ENCODE data around the gene PRXL2B.

DNA sequence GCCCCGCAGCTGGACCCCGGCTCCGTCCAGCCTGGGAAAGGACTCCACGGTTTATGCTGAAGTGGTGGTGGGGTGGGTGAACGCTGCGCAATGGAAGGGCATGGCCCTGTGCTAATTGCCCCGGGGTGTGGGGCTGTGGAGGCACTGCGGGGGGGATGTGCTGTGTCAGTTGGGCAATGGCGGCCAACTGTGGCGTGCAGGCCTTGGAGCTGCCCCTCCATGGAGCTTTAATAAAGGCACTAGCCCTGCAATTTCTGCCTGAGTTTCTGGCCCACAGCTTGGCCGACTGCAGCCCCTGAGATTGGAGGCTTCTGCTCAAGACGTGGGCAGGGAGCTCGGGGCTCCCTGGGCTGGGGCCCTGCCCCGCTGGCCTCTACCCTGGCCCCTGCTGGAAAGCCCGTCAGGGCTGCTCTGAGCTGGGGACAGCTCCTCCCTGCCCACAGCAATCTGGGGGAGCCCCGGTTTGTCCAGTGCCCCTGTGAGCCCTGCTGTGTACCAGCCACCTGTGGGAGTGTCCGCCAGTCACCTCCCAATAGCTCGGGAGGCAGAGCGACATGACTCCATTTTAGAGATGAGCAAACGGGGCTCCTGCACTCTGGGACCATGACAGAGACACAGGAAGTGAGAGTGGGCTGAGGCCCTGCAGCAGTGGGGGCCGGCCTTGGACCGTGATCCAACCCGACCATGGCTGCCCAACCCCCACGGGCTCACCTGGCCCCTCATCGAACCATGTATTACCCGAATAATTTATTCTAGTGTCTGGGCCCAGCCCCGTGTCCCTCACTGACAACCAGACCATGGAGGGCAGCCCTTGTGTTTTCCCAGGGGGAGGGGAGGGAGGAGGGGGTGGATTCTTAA is 39.1 kb upstream of the PRXL2B start:
- no peak for TF ChIP-seq EZH2 (IDR thresholded peaks at IDR 0.05; ENCODE audit: low read length, missing control alignments)
- TF ChIP-seq, protein P1, sequence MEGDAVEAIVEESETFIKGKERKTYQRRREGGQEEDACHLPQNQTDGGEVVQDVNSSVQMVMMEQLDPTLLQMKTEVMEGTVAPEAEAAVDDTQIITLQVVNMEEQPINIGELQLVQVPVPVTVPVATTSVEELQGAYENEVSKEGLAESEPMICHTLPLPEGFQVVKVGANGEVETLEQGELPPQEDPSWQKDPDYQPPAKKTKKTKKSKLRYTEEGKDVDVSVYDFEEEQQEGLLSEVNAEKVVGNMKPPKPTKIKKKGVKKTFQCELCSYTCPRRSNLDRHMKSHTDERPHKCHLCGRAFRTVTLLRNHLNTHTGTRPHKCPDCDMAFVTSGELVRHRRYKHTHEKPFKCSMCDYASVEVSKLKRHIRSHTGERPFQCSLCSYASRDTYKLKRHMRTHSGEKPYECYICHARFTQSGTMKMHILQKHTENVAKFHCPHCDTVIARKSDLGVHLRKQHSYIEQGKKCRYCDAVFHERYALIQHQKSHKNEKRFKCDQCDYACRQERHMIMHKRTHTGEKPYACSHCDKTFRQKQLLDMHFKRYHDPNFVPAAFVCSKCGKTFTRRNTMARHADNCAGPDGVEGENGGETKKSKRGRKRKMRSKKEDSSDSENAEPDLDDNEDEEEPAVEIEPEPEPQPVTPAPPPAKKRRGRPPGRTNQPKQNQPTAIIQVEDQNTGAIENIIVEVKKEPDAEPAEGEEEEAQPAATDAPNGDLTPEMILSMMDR (conservative IDR thresholded peaks at IDR 0.05 in 1 of 2, IDR thresholded peaks at IDR 0.05 in 1 of 2; ENCODE audit: low read depth in 1 of 2, low read length in 2 of 2): no peak
